ENCODE data around the gene GPATCH2. TPM values are rescaled to one million over a fixed set of nuclear protein-coding genes. Genes with fewer than 3 reads are reported as not detected.
"Not testable (repeated sequence)": the region's sequence is repeated elsewhere in the genome, so short reads cannot be mapped to it uniquely, and the experiment has no call there.

Gene GPATCH2
- polyA plus RNA-seq, 3 donors = 24.8 to 26.9 (median 24.9) TPM

DNA sequence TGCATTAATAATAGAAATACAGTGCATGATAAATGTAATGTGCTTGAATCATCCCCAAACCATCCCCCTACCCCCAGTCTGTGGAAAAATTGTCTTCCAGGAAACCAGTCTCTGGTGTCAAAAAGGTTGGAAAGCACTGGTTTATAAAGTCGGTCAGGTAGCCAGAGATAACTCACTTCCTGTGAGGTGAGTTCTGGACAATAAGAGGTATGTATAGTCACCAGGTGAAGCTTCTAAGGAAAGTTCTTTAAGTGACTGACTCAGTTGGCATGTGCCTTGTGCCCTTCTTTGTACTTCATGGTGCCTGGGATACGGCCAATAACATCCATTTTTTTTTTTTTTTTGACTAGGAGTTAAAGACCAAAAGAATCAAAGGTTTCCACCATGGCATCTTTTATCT is 103.7 kb downstream of the GPATCH2 start:
- no peak for DNase-seq (ENCODE audit: low read depth in 3 of 3, low spot score in 2 of 3)

GRCh38 chr1:217526636-217527035 is 104.3 kb downstream of the GPATCH2 start:
- no peak for DNase-seq (ENCODE audit: low read depth in 3 of 3, low spot score in 2 of 3)

DNA sequence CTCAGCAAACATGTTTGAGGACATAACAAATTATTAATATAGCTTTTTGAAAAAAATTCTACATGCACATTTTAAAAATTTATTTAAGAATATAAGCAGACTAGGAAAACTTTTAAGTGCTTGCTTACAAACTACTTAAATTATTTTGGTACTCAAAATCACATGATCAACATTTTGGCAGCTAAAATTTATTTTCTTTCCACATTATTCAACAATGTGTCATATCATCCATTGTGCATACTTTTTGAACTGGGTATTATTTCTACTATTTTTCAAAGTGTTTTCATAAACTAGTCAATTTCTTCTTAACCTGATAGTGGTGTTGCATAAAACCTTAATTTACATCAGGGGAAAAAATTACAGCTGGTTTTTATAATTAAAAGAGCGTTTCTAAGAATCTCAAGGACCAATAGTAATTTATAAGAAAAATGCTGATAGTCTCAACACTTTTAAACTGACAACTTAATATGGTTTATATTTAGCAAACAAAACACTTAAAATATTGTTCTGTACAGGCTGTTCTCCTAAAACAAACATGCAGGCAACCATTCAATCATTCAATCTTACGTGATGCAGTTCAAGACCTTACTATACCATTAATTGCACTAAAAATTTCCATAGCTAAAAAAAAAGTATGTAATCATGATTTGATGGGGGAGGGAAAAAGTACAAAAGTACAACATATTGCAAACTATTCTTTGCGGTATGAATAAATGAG is 105.0 kb downstream of the GPATCH2 start:
- no peak for DNase-seq (ENCODE audit: low read depth in 3 of 3, low spot score in 2 of 3)

GRCh38 chr1:217524787-217525520 is 105.9 kb downstream of the GPATCH2 start:
- no peak for DNase-seq (ENCODE audit: low read depth in 3 of 3, low spot score in 2 of 3)

DNA sequence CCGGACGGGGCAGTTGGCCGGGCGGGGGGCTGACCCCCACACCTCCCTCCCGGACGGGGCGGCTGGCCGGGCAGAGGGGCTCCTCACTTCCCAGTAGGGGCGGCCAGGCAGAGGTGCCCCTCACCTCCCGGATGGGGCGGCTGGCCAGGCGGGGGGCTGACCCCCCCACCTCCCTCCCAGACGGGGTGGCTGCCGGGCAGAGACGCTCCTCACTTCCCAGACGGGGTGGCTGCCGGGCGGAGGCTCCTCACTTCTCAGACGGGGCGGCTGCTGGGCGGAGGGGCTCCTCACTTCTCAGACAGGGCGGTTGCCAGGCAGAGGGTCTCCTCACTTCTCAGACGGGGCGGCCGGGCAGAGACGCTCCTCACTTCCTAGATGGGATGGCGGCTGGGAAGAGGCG is 107.0 kb downstream of the GPATCH2 start:
- DNase-seq (ENCODE audit: low read depth in 3 of 3, low spot score in 2 of 3) = not testable (repeated sequence)

GRCh38 chr1:217522277-217522676 is 108.6 kb downstream of the GPATCH2 start:
- DNase-seq (ENCODE audit: low read depth in 3 of 3, low spot score in 2 of 3) = no peak

DNA sequence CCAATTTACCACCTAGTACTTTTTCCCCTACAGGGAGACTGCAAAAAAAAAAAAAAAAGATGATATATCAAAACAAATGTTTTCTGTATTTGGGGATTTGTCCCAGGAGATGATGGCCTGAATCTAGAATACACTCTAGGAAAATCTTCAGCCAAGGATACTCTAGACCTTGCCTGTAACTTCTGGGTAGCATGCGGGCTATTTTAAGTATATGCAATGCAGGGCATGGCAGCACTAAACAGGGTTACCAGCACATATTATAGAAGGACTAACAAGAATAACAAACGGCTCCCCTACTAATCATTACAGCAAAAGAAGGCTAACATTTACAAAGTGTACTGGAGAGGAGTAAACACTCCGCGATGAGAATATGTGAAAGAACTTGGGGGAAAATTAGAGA is 109.6 kb downstream of the GPATCH2 start:
- no peak for DNase-seq (ENCODE audit: low read depth in 3 of 3, low spot score in 2 of 3)

DNA sequence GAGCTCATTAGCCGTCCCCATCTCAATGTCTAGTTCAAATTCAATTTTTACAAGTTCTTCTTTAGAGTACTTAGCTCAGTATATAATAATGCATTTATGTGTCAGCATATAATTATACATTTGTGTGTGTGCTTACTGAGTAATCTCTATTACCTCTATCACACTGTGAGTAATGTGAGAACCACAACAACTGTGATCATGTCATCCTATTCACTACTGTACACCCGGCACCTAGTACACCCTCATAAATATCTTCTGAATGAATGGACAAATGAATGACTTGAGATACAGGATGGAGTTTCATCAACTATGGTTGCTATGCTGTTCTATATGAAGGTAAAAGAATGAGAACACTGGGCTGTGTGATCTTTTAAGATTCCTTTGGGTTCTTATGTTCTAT is 124.0 kb downstream of the GPATCH2 start:
- no peak for DNase-seq (ENCODE audit: low read depth in 3 of 3, low spot score in 2 of 3)

- DNase-seq (ENCODE audit: low read depth in 3 of 3, low spot score in 2 of 3) = no peak
Observed at GRCh38 chr1:217498209-217498608, 132.7 kb downstream of the GPATCH2 start.

DNA sequence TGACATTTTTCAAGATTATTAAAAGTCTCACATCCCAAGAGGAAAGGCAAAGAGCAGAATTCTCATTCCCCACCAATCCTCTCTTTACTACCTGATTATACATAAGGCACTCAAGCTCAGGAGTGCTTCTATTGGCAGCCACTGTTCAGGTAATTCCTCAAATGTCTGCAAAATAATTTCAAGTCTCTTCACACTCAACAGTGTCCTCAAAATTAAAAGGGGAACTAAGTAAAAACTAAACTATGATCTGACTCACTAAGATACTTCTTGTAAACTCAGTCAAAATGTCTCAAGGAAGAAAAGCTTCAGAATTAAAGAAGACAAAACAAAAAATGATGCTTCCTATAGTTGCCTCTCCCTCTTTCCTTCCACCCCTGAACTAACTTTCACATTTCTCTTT is 135.6 kb downstream of the GPATCH2 start:
- DNase-seq (ENCODE audit: low read depth in 3 of 3, low spot score in 2 of 3) = no peak

DNA sequence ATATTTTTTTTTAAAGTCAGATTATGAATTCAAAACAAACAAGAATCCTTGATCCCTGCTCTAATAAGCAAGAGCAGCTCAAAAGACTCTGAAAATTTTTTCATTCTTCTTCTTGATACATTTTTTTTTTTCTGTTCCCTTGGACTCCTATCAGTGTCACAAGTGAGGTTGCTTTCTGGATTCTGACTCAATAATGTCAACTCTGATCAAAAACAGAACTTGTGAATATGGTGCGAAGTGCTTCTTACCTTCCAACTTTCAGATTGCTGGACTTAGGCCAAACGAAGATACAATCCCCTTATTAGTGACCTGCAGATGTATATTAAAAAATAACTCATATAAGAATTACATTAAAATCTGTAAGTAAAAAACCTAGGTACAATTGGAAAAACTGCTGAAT is 136.1 kb downstream of the GPATCH2 start:
- DNase-seq (ENCODE audit: low read depth in 3 of 3, low spot score in 2 of 3) = no peak

DNA sequence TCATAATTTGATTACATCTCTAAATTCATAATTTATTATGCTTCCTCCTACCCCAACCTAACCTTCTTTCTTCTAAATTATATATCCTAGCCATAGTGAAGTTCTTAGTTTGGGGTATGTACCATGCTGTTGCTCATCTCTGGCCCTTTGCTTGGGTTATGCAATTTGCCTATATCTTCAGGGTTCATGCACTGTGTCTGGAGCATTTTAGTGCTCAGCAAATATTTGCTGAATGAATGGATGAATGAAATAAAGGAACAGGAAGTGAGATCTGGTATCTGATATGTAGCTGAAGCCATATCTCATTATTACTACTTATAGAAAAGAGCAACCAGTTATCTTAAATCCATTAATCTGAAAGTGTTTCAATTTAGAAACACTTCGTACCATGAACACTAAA is 137.6 kb downstream of the GPATCH2 start:
- DNase-seq (ENCODE audit: low read depth in 3 of 3, low spot score in 2 of 3) = no peak

DNA sequence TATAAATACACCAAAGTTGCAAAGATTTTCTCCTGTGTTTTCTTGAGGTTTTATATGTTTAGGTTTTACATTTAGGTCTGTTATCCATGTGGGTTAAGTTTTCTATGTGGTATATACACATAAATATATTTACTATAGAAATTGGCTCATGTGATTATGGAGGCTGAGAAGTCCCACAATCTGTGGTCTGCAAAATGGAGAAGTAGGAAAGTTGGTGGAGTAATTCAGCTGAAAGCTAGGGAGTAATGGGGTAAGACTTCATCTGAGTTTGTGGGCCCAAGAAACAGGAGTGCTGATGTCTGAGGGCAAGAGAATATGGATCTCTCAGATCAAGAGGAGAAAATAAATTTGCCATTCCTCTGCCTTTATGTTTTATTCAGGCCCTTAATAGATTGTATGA is 146.0 kb downstream of the GPATCH2 start:
- no peak for DNase-seq (ENCODE audit: low read depth in 3 of 3, low spot score in 2 of 3)

DNA sequence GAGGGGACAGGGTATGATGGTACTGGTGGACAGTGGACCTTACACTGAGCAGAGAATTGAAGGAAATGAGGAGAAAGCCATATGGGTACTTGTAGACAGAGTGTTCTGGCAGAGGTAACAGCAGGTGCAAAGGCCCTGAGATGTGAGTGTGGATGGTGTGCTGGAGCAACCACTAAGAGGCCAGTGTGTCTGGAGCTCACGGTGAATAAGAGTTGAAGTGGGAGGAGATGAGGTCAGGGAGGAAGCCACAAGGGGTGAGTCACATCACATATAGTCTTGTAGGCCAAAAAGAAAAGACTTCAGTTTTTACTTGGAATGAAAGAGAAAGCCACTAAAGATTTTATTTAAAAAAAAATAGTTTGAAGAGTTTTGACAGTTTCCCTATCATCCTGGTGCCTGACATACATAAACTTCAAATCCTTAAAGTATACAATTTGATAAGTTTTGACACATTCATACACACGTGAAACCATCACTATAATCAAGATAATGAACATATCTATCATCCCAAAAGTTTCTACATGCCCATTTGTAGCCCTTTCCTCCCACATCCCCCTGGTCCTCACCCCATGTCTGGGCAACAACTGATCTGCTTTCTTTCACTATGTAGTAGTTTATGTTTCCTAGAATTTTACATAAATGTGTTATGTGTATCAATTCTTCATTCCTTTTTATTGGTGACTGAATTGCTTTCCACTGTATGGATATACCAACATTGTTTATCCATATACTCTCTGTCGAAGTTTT is 148.4 kb downstream of the GPATCH2 start:
- no peak for DNase-seq (ENCODE audit: low read depth in 3 of 3, low spot score in 2 of 3)

DNA sequence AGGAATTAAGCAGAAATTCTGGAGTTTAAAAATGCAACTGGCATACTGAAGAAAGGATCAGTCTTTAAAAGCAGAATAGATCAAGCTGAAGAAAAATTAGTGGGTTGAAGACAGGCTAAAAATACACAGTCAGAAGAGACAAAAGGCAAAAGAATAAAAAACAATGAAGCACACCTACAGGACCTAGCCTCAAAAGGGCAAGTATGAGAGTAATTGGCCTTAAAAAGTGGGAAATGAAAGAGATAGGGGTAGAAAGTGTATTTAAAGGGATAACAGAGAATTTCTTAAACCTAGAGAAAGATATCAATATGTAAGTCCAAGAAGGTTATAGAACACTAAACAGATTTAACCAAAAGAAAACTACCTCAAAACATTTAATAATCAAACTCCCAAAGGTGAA is 152.4 kb downstream of the GPATCH2 start:
- DNase-seq (ENCODE audit: low read depth in 3 of 3, low spot score in 2 of 3) = no peak

DNA sequence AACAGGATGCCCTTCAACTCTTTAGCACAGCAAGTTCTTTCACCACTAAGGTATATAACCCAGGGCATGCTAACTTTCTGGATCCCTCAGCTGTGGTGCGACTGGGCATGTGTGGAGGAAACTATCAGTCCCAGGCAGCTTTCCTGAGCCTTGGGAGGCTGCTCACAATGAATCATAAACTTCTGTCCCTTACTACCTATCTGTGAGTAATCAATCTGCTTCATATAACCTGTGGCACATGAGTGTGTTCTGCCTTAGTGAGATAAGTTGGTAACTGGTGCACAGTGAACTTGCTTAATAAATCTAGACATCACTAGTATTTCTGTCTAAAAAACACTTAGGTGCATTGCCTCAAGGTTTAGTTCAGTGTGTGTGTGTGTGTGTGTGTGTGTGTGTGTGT is 158.0 kb downstream of the GPATCH2 start:
- no peak for DNase-seq (ENCODE audit: low read depth in 3 of 3, low spot score in 2 of 3)

- no peak for DNase-seq (ENCODE audit: low read depth in 3 of 3, low spot score in 2 of 3)
Observed at GRCh38 chr1:217471403-217471802, 159.5 kb downstream of the GPATCH2 start.

GRCh38 chr1:217469983-217470382 is 160.9 kb downstream of the GPATCH2 start:
- no peak for DNase-seq (ENCODE audit: low read depth in 3 of 3, low spot score in 2 of 3)

GRCh38 chr1:217465102-217465501 is 165.8 kb downstream of the GPATCH2 start:
- no peak for DNase-seq (ENCODE audit: low read depth in 3 of 3, low spot score in 2 of 3)

DNA sequence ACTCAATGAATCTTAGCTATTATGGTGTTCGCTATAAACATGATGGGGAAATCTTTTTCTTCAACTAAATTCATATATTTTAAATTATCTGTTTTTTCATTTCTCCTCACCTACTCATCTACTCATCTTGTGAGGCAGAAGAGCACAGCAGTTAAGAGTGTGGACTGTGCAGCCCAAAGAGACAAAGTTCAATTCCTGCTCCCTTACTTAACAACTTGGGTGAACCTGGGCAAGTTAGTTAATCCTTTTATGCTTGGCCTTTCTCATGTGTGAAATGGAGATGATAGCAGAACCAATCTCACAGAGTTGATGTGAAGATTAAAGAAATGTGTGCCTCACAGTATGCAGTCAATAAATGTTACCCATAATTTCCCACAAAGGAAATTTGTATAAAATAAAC is 168.2 kb downstream of the GPATCH2 start:
- no peak for DNase-seq (ENCODE audit: low read depth in 3 of 3, low spot score in 2 of 3)

DNA sequence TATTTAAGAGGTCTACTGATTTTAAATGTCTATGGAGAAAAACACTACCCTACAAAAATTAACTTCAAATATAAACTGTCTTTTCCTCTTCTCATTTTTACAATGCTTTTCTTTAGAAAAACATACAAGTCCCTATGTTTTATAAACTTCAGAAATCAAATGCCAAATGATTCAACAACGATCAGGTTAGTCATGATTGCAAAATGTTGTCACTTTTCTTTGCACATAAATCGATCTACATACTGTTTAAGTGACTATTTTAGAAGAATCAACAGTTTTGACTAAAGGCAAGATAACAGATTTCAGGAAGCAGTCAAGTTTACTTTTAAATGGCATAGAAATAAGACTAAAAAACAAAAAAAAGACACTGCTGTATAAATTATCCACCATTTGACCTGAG is 168.7 kb downstream of the GPATCH2 start:
- no peak for DNase-seq (ENCODE audit: low read depth in 3 of 3, low spot score in 2 of 3)

GRCh38 chr1:217457016-217457415 is 173.9 kb downstream of the GPATCH2 start:
- DNase-seq (ENCODE audit: low read depth in 3 of 3, low spot score in 2 of 3) = no peak
